BLaER1 (cell line): ENCODE results near the gene ATF6B.

Experiments
- H3K27ac ChIP-seq: shearing (Covaris generic); formaldehyde crosslinking; 2 replicates; pipeline ENCODE4 v1.8.1; 2022
- H3K27me3 ChIP-seq: shearing (Covaris generic); formaldehyde crosslinking; 2 replicates; pipeline ENCODE4 v1.8.1; 2022
- H3K36me3 ChIP-seq: shearing (Covaris generic); formaldehyde crosslinking; 2 replicates; pipeline ENCODE4 v1.8.1; 2022
- H3K4me1 ChIP-seq: shearing (Covaris generic); formaldehyde crosslinking; 2 replicates; pipeline ENCODE4 v1.8.1; 2022
- H3K4me2 ChIP-seq: shearing (Covaris generic); formaldehyde crosslinking; 2 replicates; pipeline ENCODE4 v1.8.1; 2022
- H3K4me3 ChIP-seq: shearing (Covaris generic); formaldehyde crosslinking; 2 replicates; pipeline ENCODE4 v1.8.1; 2022
- H3K9ac ChIP-seq: shearing (Covaris generic); formaldehyde crosslinking; 2 replicates; pipeline ENCODE4 v1.8.1; 2022
- H3K9me3 ChIP-seq: shearing (Covaris generic); formaldehyde crosslinking; 2 replicates; pipeline ENCODE4 v1.8.1; 2022
- H4K20me1 ChIP-seq: shearing (Covaris generic); formaldehyde crosslinking; 2 replicates; pipeline ENCODE4 v1.8.1; 2022
- Cebpa-rat ChIP-seq: shearing (Covaris generic); IDR thresholded peaks from 2 replicates; pipeline ENCODE4 v1.8.1; 2022

Gene ATF6B

GRCh38 chr6:32133786-32134185 lies 5.7 kb upstream of the ATF6B start:
- Histone ChIP-seq H4K20me1 (no peaks in the 10 kb centered on the region), H3K36me3 (no peaks in the 10 kb centered on the region), H3K9me3 (no peaks in the 10 kb centered on the region), H3K4me3 (no peak overlapping the region), H3K4me1 (peaks cover 11% of the 10 kb centered on the region), H3K4me2 (no peak overlapping the region), H3K27ac (no peak overlapping the region), H3K9ac (no peak overlapping the region), H3K27me3 (no peaks in the 10 kb centered on the region)
- TF ChIP-seq Cebpa-rat = no peak

GRCh38 chr6:32132110-32132509 lies 4.1 kb upstream of the ATF6B start:
- Histone ChIP-seq H3K4me1 (peaks cover 20% of the 10 kb centered on the region), H3K9ac (no peak overlapping the region), H3K9me3 (no peaks in the 10 kb centered on the region), H4K20me1 (no peaks in the 10 kb centered on the region), H3K36me3 (no peaks in the 10 kb centered on the region), H3K27ac (no peak overlapping the region), H3K4me2 (no peak overlapping the region), H3K4me3 (no peak overlapping the region), H3K27me3 (no peaks in the 10 kb centered on the region)
- no peak for TF ChIP-seq Cebpa-rat

DNA sequence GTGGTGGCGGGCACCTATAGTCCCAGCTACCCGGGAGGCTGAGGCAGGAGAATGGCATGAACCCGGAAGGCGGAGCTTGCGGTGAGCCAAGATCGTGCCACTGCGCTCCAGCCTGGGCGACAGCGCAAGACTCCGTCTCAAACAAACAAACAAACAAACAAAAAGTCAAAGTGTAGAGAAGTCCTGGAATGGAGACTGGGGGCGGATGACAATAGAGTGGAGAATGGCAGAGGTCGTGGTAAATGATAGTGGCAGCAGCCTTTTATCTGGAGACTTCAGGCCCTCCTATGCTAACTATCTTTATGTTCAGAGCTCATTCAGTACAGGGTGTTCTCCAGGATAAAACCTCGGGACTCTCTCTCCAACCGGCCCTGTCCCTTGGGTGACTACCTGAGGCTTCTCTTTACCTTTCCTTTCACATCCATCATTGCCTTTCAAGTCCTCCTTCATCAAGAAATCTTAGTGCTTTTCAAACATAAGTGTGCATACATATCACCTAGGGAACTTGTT lies 3.4 kb upstream of the ATF6B start:
- Histone ChIP-seq H3K27ac (no peak overlapping the region), H3K9me3 (no peaks in the 10 kb centered on the region), H3K4me3 (no peak overlapping the region), H3K4me1 (peaks cover 26% of the 10 kb centered on the region), H4K20me1 (no peaks in the 10 kb centered on the region), H3K27me3 (no peaks in the 10 kb centered on the region), H3K9ac (no peak overlapping the region), H3K4me2 (no peak overlapping the region), H3K36me3 (peaks cover 4% of the 10 kb centered on the region; the same call in 1 of the 2 replicates)
- TF ChIP-seq Cebpa-rat = no peak

DNA sequence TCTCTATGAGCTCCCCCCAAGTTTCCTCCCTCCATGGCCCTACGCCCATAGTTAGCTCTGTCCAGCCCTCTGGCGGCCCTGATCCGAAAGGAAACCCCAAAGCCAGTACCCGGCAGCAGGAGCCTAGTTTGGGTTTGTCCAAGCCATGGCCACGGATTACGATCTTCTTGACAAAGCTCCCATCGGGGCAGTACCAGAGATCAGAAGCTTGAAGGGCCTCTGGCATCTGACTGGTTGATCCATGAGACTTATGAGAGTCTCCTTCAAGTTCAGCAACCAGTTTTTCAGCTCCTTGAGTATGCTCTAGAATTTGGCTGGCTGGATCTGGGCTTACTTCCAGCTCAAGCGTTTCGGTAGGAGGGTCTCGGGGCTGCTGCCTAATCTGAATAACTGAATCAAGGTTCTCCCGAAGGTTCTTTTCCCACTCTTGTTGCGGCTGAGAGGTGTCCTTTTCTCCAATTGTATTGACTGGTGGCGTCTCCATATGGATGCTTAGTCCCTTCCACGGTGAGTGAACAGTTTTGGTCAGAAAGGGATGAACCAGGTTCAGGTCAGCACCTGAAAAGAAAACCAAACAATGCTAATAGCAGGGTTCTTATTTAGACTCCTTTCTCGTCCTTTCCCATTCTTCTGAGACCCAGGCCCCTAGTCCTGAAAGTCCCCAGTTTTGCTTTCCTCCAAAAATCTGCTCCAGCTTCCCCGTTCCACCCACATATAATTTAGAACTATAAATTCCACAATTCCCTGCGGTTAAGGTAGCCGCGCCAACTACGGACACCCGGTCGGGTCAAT lies 1.4 kb upstream of the ATF6B start:
- Histone ChIP-seq H3K9ac (peak overlapping the region; percentile 82), H3K36me3 (peaks cover 24% of the 10 kb centered on the region), H3K4me3 (peak overlapping the region; percentile 78), H3K27ac (peak overlapping the region; percentile 69), H3K9me3 (no peaks in the 10 kb centered on the region), H3K4me1 (peaks cover 35% of the 10 kb centered on the region), H3K4me2 (peak overlapping the region; percentile 98), H4K20me1 (no peaks in the 10 kb centered on the region), H3K27me3 (no peaks in the 10 kb centered on the region)
- no peak for TF ChIP-seq Cebpa-rat

GRCh38 chr6:32128751-32129296 lies 778 bp upstream of the ATF6B start:
- TF ChIP-seq Cebpa-rat = no peak
- no peaks in the 10 kb centered on the region for H3K9me3 ChIP-seq
- peak overlapping the region; percentile 78 for H3K4me3 ChIP-seq
- H3K4me1 ChIP-seq = peaks cover 35% of the 10 kb centered on the region
- H3K4me2 ChIP-seq = peak overlapping the region; percentile 98
- H3K9ac ChIP-seq = peak overlapping the region; percentile 82
- H3K27ac ChIP-seq = peak overlapping the region; percentile 69
- no peaks in the 10 kb centered on the region for H3K27me3 ChIP-seq
- no peaks in the 10 kb centered on the region for H4K20me1 ChIP-seq
- H3K36me3 ChIP-seq = peaks cover 30% of the 10 kb centered on the region

GRCh38 chr6:32127409-32127716 lies 683 bp downstream of the ATF6B start:
- no peaks in the 10 kb centered on the region for H3K27me3 ChIP-seq
- H3K4me2 ChIP-seq = peak overlapping the region; percentile 92
- H3K4me3 ChIP-seq = peak overlapping the region; percentile 92
- peaks cover 45% of the 10 kb centered on the region for H3K36me3 ChIP-seq
- peaks cover 35% of the 10 kb centered on the region for H3K4me1 ChIP-seq
- H4K20me1 ChIP-seq = no peaks in the 10 kb centered on the region
- no peak for TF ChIP-seq Cebpa-rat
- peak overlapping the region; percentile 90 for H3K27ac ChIP-seq
- no peaks in the 10 kb centered on the region for H3K9me3 ChIP-seq
- peak overlapping the region; percentile 95 for H3K9ac ChIP-seq

- peaks cover 50% of the 10 kb centered on the region for H3K36me3 ChIP-seq
- no peaks in the 10 kb centered on the region for H3K9me3 ChIP-seq
- peak overlapping the region; percentile 92 for H3K4me3 ChIP-seq
- H3K4me2 ChIP-seq = peak overlapping the region; percentile 92
- no peaks in the 10 kb centered on the region; the same call in 1 of the 2 replicates for H4K20me1 ChIP-seq
- TF ChIP-seq Cebpa-rat = no peak
- H3K27me3 ChIP-seq = no peaks in the 10 kb centered on the region
- H3K9ac ChIP-seq = peak overlapping the region; percentile 95
- H3K27ac ChIP-seq = no peak overlapping the region
- peaks cover 35% of the 10 kb centered on the region for H3K4me1 ChIP-seq
Measured at GRCh38 chr6:32126880-32127279, 1.2 kb downstream of the ATF6B start.

- Histone ChIP-seq H3K27ac (no peak overlapping the region), H4K20me1 (no peaks in the 10 kb centered on the region; the same call in 1 of the 2 replicates), H3K36me3 (peaks cover 81% of the 10 kb centered on the region), H3K4me3 (no peak overlapping the region), H3K9ac (no peak overlapping the region), H3K4me1 (peaks cover 23% of the 10 kb centered on the region), H3K9me3 (no peaks in the 10 kb centered on the region), H3K4me2 (no peak overlapping the region), H3K27me3 (no peaks in the 10 kb centered on the region)
- no peak for TF ChIP-seq Cebpa-rat
Measured at GRCh38 chr6:32123681-32124080, 4.4 kb downstream of the ATF6B start.

GRCh38 chr6:32120573-32121059 lies 7.4 kb downstream of the ATF6B start:
- Histone ChIP-seq H3K4me3 (no peak overlapping the region), H3K27me3 (no peaks in the 10 kb centered on the region), H3K27ac (no peak overlapping the region), H3K9me3 (no peaks in the 10 kb centered on the region), H3K36me3 (peaks cover 99% of the 10 kb centered on the region), H3K4me2 (no peak overlapping the region), H3K9ac (0 out of 2 replicates have a peak overlapping the region, but pooled peaks have one; percentile 19), H3K4me1 (peaks cover 7% of the 10 kb centered on the region; the same call in 1 of the 2 replicates), H4K20me1 (peaks cover 4% of the 10 kb centered on the region; the same call in 1 of the 2 replicates)
- no peak for TF ChIP-seq Cebpa-rat
